GM15510 (cell line): ENCODE measurements around the gene ARMC8.

Experiments used
- POLR2A ChIP-seq: IDR thresholded peaks from 3 replicates; pipeline ENCODE4 v1.6.1; 2011; ENCODE audit warnings: borderline replicate concordance; ENCODE audit not compliant: insufficient read length; ENCODE audit errors: extremely low read depth

ARMC8 gene

GRCh38 chr3:138222131-138222941, 35.2 kb downstream of the ARMC8 start:
- no peak for TF ChIP-seq POLR2A

DNA sequence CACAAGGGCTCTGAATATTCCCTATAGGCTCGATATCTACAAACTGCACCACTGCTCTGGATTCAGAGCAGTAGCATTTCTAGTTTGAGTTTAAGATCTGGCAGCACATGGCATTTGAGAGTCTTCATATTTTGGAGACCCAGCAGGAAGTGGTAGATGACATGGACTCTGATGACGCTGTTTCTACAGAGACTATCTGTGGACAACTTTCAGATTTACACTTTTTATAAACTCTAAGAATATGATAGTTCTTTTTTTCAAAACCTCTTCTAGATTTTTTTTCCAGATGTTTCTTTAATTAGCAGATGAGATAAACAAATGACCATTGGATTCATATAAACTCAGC, 35.8 kb downstream of the ARMC8 start:
- no peak for TF ChIP-seq POLR2A

DNA sequence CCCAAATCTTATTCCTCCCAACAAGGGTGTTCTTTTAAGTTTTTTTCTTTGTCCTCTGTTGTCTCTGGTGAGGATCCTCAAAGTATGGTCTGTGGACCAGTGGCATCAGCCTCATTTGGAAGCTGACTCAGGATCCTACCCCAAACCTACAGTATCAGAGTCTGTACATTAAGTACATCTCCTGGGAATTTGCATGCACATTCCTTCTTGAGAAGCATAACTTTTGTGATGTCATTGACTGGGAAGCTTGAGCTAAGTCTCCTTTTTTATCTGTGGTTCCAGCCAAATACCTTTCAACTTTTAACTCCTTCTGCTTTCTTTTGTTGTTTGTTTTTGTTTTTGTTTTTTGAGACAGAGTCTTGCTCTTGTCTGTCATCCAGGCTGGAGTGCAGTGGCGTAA, 40.5 kb downstream of the ARMC8 start:
- no peak for TF ChIP-seq POLR2A

DNA sequence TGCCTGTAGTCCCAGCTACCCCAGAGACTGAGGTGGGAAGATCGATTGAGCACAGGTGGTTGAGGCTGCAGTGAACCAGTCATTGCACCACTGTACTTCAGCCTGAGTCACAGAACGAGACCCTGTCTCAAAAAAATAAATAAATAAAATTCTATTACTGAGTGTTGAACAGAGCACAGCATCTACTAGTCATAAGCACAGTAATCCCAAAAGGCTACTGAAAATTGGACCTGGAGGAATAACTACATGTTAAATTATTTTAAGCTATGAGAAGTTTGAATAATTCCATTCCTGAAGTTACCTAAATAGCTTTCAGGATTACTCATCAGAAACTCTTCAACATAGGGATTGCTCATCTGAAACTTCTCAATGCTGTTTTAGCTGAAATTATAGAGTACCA, 43.4 kb downstream of the ARMC8 start:
- no peak for TF ChIP-seq POLR2A

- no peak for TF ChIP-seq POLR2A
Observed at GRCh38 chr3:138232705-138233364, 45.7 kb downstream of the ARMC8 start.

GRCh38 chr3:138234401-138235179, 47.5 kb downstream of the ARMC8 start:
- no peak for TF ChIP-seq POLR2A

GRCh38 chr3:138238711-138239110, 51.6 kb downstream of the ARMC8 start:
- no peak for TF ChIP-seq POLR2A

DNA sequence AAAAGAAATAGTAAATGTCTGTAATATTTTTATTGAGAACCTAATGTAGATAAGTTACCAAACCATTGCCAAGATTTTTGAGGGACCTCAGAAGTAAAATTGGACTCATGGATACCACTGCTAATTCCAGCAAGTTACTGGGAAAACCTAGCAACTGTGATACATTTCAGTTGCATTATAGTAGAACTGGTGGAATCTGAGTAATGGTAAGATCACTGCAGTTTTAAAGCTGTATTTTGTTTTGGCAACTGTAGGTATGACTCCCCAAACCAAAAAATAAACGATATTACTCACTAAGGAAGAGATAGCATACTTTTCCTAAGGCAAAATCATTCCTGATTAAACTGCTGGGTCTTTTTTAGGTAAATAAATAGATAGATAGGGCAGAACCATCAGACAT, 54.0 kb downstream of the ARMC8 start:
- TF ChIP-seq POLR2A = no peak

DNA sequence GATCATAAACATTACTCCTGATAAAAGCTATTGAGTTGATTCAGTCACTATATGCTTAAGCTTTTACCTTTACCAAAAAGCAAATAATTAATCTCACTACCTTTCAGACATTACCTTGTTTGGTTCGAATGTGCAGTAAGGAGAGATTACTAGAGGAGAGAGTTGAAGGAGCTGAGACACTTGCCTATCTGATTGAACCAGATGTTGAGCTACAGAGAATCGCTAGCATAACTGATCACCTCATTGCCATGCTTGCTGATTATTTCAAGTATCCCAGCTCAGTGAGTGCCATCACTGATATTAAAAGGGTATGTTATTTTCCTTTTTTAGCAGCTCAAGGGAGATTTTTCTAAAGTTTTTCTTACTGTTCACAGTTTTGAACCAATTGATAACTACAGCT, 54.6 kb downstream of the ARMC8 start:
- TF ChIP-seq POLR2A = no peak

GRCh38 chr3:138242466-138242865, 55.4 kb downstream of the ARMC8 start:
- TF ChIP-seq POLR2A = no peak

DNA sequence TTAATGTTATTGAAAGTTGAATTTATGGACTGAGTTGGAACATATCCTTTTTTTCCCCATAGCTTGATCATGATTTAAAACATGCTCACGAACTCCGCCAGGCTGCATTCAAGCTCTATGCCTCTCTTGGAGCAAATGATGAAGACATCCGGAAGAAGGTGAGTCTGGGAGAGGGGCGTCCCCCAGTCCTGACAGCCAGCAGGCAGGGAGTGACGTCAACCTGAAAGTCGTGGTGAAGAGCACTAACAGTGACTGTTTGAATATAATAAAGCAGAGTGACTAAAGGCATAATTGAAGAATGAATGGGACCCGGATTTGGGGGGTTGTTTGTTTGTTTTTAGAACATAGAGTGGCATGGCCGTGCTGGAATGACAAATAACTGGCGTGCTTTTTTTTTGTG, 57.9 kb downstream of the ARMC8 start:
- no peak for TF ChIP-seq POLR2A

DNA sequence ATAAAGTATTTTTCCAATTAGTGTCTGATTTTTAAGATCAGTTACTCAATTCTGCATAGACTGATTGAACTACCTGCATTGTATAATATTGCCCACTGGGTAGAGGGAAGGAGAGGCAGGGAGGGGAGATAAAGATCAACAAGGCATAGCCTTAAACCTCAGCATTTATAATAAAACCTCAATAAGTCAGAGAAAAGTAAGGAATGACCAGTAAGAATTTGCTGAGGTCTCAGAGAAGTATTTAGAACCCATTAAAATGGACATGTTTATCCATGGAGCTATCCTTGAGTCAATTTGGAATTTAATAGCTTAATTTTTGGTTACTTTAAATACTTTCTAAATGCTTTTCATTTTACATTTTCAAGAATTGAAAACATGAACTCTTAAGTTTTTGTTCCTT, 62.5 kb downstream of the ARMC8 start:
- no peak for TF ChIP-seq POLR2A

DNA sequence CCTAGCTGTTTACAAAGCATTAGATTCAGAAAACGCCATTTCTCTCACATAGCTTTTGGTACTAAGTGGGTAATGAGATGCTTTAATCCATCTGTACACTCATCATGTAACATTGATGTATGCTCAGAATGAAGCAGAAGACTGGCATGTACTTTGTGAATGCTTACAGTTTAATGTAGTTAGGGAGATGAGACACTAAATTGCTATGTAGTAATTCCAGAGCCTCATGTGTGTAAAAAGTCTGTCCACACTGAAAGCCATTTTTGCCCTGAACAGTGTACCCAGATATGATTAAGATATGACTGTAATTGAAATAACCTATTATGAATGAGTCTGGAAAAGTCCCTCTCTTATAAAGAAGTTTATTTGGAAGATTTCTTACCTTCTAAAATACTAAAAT, 66.5 kb downstream of the ARMC8 start:
- TF ChIP-seq POLR2A = no peak

DNA sequence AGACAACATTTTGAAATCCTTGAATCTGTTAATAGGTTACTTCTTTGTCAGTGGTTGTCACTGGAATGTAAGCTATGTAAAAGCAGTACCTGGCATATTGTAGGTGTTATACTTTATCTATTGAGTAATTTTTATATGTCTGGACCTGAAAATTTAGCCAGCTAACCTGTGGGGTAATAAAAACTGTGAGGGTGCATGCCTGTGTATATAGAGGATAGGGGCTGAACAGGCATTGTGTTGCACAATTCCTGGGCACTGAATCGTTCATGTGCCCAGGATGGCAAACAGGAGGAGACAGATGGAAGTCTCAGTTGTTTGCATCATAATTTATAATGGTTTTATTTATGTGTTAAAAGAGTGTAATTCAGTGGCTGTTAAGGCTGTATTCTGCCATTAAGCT, 67.1 kb downstream of the ARMC8 start:
- TF ChIP-seq POLR2A = no peak

DNA sequence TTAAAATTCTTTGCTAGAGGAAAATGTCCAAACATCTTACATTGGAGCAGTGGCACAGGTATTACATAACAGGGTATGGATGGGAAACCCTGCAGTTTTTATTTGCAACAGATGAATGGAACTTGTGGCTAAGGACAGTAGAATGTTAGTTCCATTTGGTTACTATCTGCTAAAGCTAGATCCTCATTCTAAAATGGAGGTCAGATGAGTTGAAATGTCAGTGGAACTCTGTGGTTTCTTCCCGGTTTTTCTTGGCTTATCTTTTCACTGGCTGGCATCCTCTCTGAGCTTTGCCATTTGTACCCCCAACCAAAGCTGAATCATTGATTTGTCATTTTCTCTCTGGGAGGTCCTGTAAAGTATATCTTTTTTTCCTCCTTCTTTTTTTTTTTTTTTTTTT, 68.9 kb downstream of the ARMC8 start:
- TF ChIP-seq POLR2A = no peak
